SK-N-SH treated with all-trans-retinoic acid at 6 μM for 48 hours (cell line): Measurements from ENCODE around the gene CFAP221.

ENCODE experiments used
- ARNTL ChIP-seq: fragments of 450-650 bp; formaldehyde crosslinking; IDR thresholded peaks from 2 replicates; pipeline ENCODE4 v1.5.0; 2020; ENCODE audit warnings: low read depth, mild to moderate bottlenecking, moderate library complexity, borderline replicate concordance
- GLIS3 ChIP-seq: fragments of 250-450 bp; sonication (Bioruptor Pico); IDR thresholded peaks from 2 replicates; pipeline ENCODE4 v1.5.0; 2020; ENCODE audit warnings: mild to moderate bottlenecking, moderate library complexity
- POU6F1 ChIP-seq: fragments of 250-450 bp; sonication (Bioruptor Pico); IDR thresholded peaks from 2 replicates; pipeline ENCODE4 v1.8.0; 2021; ENCODE audit warnings: low read depth, mild to moderate bottlenecking, moderate library complexity, borderline replicate concordance
- SNAI2 ChIP-seq: fragments of 250-450 bp; sonication (Bioruptor Pico); IDR thresholded peaks from 2 replicates; pipeline ENCODE4 v1.5.0; 2020; ENCODE audit warnings: mild to moderate bottlenecking, moderate library complexity
- TOX ChIP-seq: fragments of 250-450 bp; sonication (Bioruptor Pico); IDR thresholded peaks from 2 replicates; pipeline ENCODE4 v1.8.0; 2021; ENCODE audit warnings: mild to moderate bottlenecking, moderate library complexity, borderline replicate concordance
- ZC3H10 ChIP-seq: fragments of 250-450 bp; sonication (Bioruptor Pico); IDR thresholded peaks from 2 replicates; pipeline ENCODE4 v1.5.1; 2021; ENCODE audit warnings: mild to moderate bottlenecking, moderate library complexity
- ZFP3 ChIP-seq: fragments of 250-450 bp; sonication (Bioruptor Pico); IDR thresholded peaks from 2 replicates; pipeline ENCODE4 v1.5.0; 2020; ENCODE audit warnings: mild to moderate bottlenecking, moderate library complexity
- ZNF70 ChIP-seq: fragments of 450-650 bp; formaldehyde crosslinking; IDR thresholded peaks from 2 replicates; pipeline ENCODE4 v1.5.0; 2020; ENCODE audit warnings: mild to moderate bottlenecking, moderate library complexity
- TF ChIP-seq, protein P1 (sequence below): fragments of 250-450 bp; sonication (Bioruptor Pico); IDR thresholded peaks from 2 replicates; pipeline ENCODE4 v1.8.0; 2020; ENCODE audit warnings: mild to moderate bottlenecking, moderate library complexity, borderline replicate concordance

GRCh38 chr2:119537792-119538191 lies 6.5 kb upstream of the CFAP221 start:
- TF ChIP-seq SNAI2 (CRISPR knock-in tag) (no peak), POU6F1 (CRISPR knock-in tag) (no peak), ZC3H10 (CRISPR knock-in tag) (no peak), ZFP3 (CRISPR knock-in tag) (no peak), ARNTL (no peak), GLIS3 (CRISPR knock-in tag) (no peak), TOX (CRISPR knock-in tag) (no peak), ZNF70 (CRISPR knock-in tag) (no peak)
- TF ChIP-seq, protein P1, sequence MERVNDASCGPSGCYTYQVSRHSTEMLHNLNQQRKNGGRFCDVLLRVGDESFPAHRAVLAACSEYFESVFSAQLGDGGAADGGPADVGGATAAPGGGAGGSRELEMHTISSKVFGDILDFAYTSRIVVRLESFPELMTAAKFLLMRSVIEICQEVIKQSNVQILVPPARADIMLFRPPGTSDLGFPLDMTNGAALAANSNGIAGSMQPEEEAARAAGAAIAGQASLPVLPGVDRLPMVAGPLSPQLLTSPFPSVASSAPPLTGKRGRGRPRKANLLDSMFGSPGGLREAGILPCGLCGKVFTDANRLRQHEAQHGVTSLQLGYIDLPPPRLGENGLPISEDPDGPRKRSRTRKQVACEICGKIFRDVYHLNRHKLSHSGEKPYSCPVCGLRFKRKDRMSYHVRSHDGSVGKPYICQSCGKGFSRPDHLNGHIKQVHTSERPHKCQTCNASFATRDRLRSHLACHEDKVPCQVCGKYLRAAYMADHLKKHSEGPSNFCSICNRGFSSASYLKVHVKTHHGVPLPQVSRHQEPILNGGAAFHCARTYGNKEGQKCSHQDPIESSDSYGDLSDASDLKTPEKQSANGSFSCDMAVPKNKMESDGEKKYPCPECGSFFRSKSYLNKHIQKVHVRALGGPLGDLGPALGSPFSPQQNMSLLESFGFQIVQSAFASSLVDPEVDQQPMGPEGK, result no peak
